NK-92 treated with Interleukin-12 subunit alpha and Interleukin-12 subunit beta, amount 100 ng/mL, for 24 hours (cell line): Measurements from ENCODE around the gene SEC24B.
"Not testable (repeated sequence)": the region's sequence is repeated elsewhere in the genome, so short reads cannot be mapped to it uniquely, and the experiment has no call there.

ENCODE experiments used
- DNase-seq: peaks from one replicate; lab custom pipeline; 2025; lab: John Stamatoyannopoulos, UW

The SEC24B gene

GRCh38 chr4:109506890-109507289 lies 73.3 kb downstream of the SEC24B start:
- no peak for DNase-seq

GRCh38 chr4:109510687-109511086 lies 77.1 kb downstream of the SEC24B start:
- no peak for DNase-seq

- DNase-seq = no peak
Observed at GRCh38 chr4:109511414-109511813, 77.8 kb downstream of the SEC24B start.

- not testable (repeated sequence) for DNase-seq
Observed at GRCh38 chr4:109513368-109513767, 79.8 kb downstream of the SEC24B start.

GRCh38 chr4:109532182-109532581 lies 98.6 kb downstream of the SEC24B start:
- DNase-seq = no peak

- DNase-seq = no peak
Observed at GRCh38 chr4:109545401-109545800, 111.8 kb downstream of the SEC24B start.

- no peak for DNase-seq
Observed at GRCh38 chr4:109547394-109547793, 113.8 kb downstream of the SEC24B start.

- no peak for DNase-seq
Observed at GRCh38 chr4:109548655-109549054, 115.0 kb downstream of the SEC24B start.

- no peak for DNase-seq
Observed at GRCh38 chr4:109552237-109552636, 118.6 kb downstream of the SEC24B start.

GRCh38 chr4:109553130-109553529 lies 119.5 kb downstream of the SEC24B start:
- no peak for DNase-seq

- no peak for DNase-seq
Observed at GRCh38 chr4:109554971-109555370, 121.4 kb downstream of the SEC24B start.

- no peak for DNase-seq
Observed at GRCh38 chr4:109557433-109557832, 123.8 kb downstream of the SEC24B start.

GRCh38 chr4:109558095-109558494 lies 124.5 kb downstream of the SEC24B start:
- not testable (repeated sequence) for DNase-seq

GRCh38 chr4:109559625-109559982 lies 126.0 kb downstream of the SEC24B start:
- DNase-seq = no peak

- peak; percentile 41 for DNase-seq
Observed at GRCh38 chr4:109559983-109560686, 126.5 kb downstream of the SEC24B start, which contains the start of gene MCUB. MCUB (plus strand) TSS chr4:109560246; CDS start chr4:109560338, 92 bp downstream.

- DNase-seq = peak; percentile 40
Observed at GRCh38 chr4:109560687-109561461, 127.3 kb downstream of the SEC24B start.

- no peak for DNase-seq
Observed at GRCh38 chr4:109562457-109563239, 129.0 kb downstream of the SEC24B start.

- DNase-seq = no peak
Observed at GRCh38 chr4:109571494-109571893, 137.9 kb downstream of the SEC24B start.

GRCh38 chr4:109572154-109572553 lies 138.5 kb downstream of the SEC24B start:
- no peak for DNase-seq

- DNase-seq = no peak
Observed at GRCh38 chr4:109574443-109574850, 140.8 kb downstream of the SEC24B start.

- DNase-seq = no peak
Observed at GRCh38 chr4:109574931-109575804, 141.6 kb downstream of the SEC24B start.

- DNase-seq = no peak
Observed at GRCh38 chr4:109576462-109576861, 142.8 kb downstream of the SEC24B start.
